H1 (cell line): ENCODE measurements around the gene PRR23E. TPM values are rescaled to one million over a fixed set of nuclear protein-coding genes. Genes with fewer than 3 reads are reported as not detected.

Experiments
- CTCF ChIA-PET: fragments of 300-600 bp; sonication (Branson Sonifier 250); formaldehyde crosslinking; loops from one replicate; lab custom pipeline; 2021; ENCODE audit not compliant: partially characterized antibody; lab: Charles Lee
- POLR2A ChIA-PET: fragments of 300-600 bp; sonication (Branson Sonifier 250); formaldehyde crosslinking; loops from one replicate; lab custom pipeline; 2021; ENCODE audit warnings: inconsistent platforms; ENCODE audit not compliant: partially characterized antibody; lab: Charles Lee
- DNase-seq, 2 experiments: peaks; one replicate each; pipeline versions ENCODE4 v3.0.0 to v3.0.0-alpha.2; 2010 to 2022; ENCODE audit warnings: low spot score in 2 of 2, low read depth in 1 of 2, mixed read lengths in 1 of 2
- FAIRE-seq: peaks from 2 replicates; lab custom pipeline; 2011; peaks lifted over from hg19 to GRCh38; lab: Jason Lieb, UNC
- H2AFZ ChIP-seq: 2 replicates; pipeline ENCODE4 v1.8.1; 2012; ENCODE audit warnings: low read length, inconsistent platforms
- H2AK5ac ChIP-seq: 2 replicates; pipeline ENCODE4 v1.6.1; 2013; ENCODE audit warnings: low read depth, low read length
- H2BK120ac ChIP-seq: replicated peaks from 2 replicates; pipeline ENCODE3; 2013; ENCODE audit warnings: low read depth, low read length, inconsistent platforms
- H2BK12ac ChIP-seq: 2 replicates; pipeline ENCODE4 v1.6.1; 2013; ENCODE audit warnings: low read depth, low read length
- H2BK15ac ChIP-seq: 2 replicates; pipeline ENCODE4 v1.6.1; 2013; ENCODE audit warnings: low read length
- H2BK20ac ChIP-seq: 2 replicates; pipeline ENCODE4 v1.6.1; 2013; ENCODE audit warnings: low read length
- H2BK5ac ChIP-seq: 2 replicates; pipeline ENCODE4 v1.6.1; 2013; ENCODE audit warnings: low read depth, low read length
- H3K14ac ChIP-seq: 2 replicates; pipeline ENCODE4 v1.6.1; 2013; ENCODE audit warnings: inconsistent platforms; ENCODE audit not compliant: insufficient read length
- H3K18ac ChIP-seq: 2 replicates; pipeline ENCODE4 v1.6.1; 2013; ENCODE audit warnings: low read length; ENCODE audit errors: extremely low read depth
- H3K23ac ChIP-seq: 2 replicates; pipeline ENCODE4 v1.6.1; 2013; ENCODE audit warnings: inconsistent platforms; ENCODE audit not compliant: insufficient read length
- H3K23me2 ChIP-seq: 2 replicates; pipeline ENCODE4 v1.6.1; 2013; ENCODE audit warnings: low read depth, low read length
- H3K27ac ChIP-seq: 2 replicates; pipeline ENCODE4 v1.6.1; 2011; ENCODE audit warnings: low read depth, low read length, inconsistent platforms
- H3K27me3 ChIP-seq, 4 experiments: replicated peaks in 1 of 4; 1 replicate in 1 of 4; 2 replicates in 3 of 4; pipeline versions ENCODE4 v1.6.1 to v1.8.1; 2011 to 2013; ENCODE audit warnings: low read length in 3 of 4, mild to moderate bottlenecking in 3 of 4, inconsistent platforms in 2 of 4, mixed read lengths in 2 of 4, moderate library complexity in 1 of 4; ENCODE audit not compliant: control insufficient read depth in 3 of 4, insufficient read depth in 3 of 4; ENCODE audit errors: extremely low read depth in 1 of 4
- H3K36me3 ChIP-seq, 4 experiments: 2 replicates each; pipeline versions ENCODE4 v1.6.1 to v1.8.1; 2011 to 2013; ENCODE audit warnings: mild to moderate bottlenecking in 4 of 4, low read length in 3 of 4, moderate library complexity in 2 of 4, control low read depth in 1 of 4, inconsistent platforms in 1 of 4; ENCODE audit not compliant: insufficient read depth in 4 of 4, control insufficient read depth in 2 of 4
- H3K4ac ChIP-seq: replicated peaks from 2 replicates; pipeline ENCODE3; 2013; ENCODE audit warnings: low read length, low read depth, mixed read lengths, inconsistent platforms; ENCODE audit not compliant: insufficient read length
- H3K4me1 ChIP-seq, 4 experiments: replicated peaks in 1 of 4; 1 replicate in 1 of 4; 2 replicates in 3 of 4; pipeline versions ENCODE4 v1.6.1 to v1.8.1; 2011 to 2013; ENCODE audit warnings: low read length in 3 of 4, inconsistent platforms in 2 of 4, mixed read lengths in 1 of 4; ENCODE audit not compliant: insufficient read depth in 4 of 4, control insufficient read depth in 3 of 4
- H3K4me2 ChIP-seq, 2 experiments: 2 replicates each; pipeline versions ENCODE4 v1.6.1 to v1.8.1; 2011 to 2013; ENCODE audit warnings: low read depth in 2 of 2, low read length in 2 of 2, control low read depth in 1 of 2, inconsistent platforms in 1 of 2, mild to moderate bottlenecking in 1 of 2; ENCODE audit not compliant: insufficient read depth in 1 of 2
- H3K4me3 ChIP-seq, 4 experiments: fragments of 200-600, 300-600 bp in 1 of 4; sonication (generic), shearing (Covaris generic), sonication (Bioruptor Twin) in 1 of 4; 2 replicates each; pipeline versions ENCODE4 v1.5.1 to v1.8.1; 2011 to 2016; ENCODE audit warnings: low read length in 4 of 4, low read depth in 3 of 4, control low read depth in 2 of 4, inconsistent platforms in 2 of 4, mild to moderate bottlenecking in 2 of 4, mixed read lengths in 1 of 4, moderate library complexity in 1 of 4; ENCODE audit not compliant: insufficient read depth in 2 of 4; ENCODE audit errors: extremely low read depth in 1 of 4
- H3K56ac ChIP-seq: replicated peaks from 2 replicates; pipeline ENCODE3; 2013; ENCODE audit warnings: low read depth, mild to moderate bottlenecking, mixed read lengths, low read length, inconsistent platforms; ENCODE audit not compliant: insufficient read length
- H3K79me1 ChIP-seq: 2 replicates; pipeline ENCODE4 v1.6.1; 2013; ENCODE audit warnings: low read depth, low read length, control low read depth
- H3K79me2 ChIP-seq, 2 experiments: 2 replicates each; pipeline versions ENCODE4 v1.6.1 to v1.8.1; 2012 to 2013; ENCODE audit warnings: low read length in 2 of 2, mild to moderate bottlenecking in 2 of 2, inconsistent platforms in 1 of 2; ENCODE audit not compliant: insufficient read depth in 2 of 2, control insufficient read depth in 1 of 2
- H3K9ac ChIP-seq, 4 experiments: replicated peaks in 1 of 4; 1 replicate in 1 of 4; 2 replicates in 3 of 4; pipeline versions ENCODE4 v1.6.1 to v1.8.1; 2011 to 2013; ENCODE audit warnings: low read depth in 3 of 4, low read length in 3 of 4, control low read depth in 2 of 4, mild to moderate bottlenecking in 2 of 4, moderate library complexity in 2 of 4, inconsistent platforms in 1 of 4; ENCODE audit errors: extremely low read depth in 1 of 4
- H3K9me3 ChIP-seq, 2 experiments: 2 replicates each; pipeline versions ENCODE4 v1.6.1 to v1.8.1; 2012 to 2013; ENCODE audit warnings: mild to moderate bottlenecking in 2 of 2, moderate library complexity in 2 of 2, control low read depth in 1 of 2, inconsistent platforms in 1 of 2, low read depth in 1 of 2, low read length in 1 of 2, mixed read lengths in 1 of 2; ENCODE audit not compliant: insufficient read depth in 2 of 2
- H4K20me1 ChIP-seq, 2 experiments: replicated peaks in 1 of 2; 2 replicates each; pipeline versions ENCODE3 to v1.8.1; 2011 to 2013; ENCODE audit warnings: inconsistent platforms in 2 of 2, low read length in 2 of 2, mild to moderate bottlenecking in 1 of 2; ENCODE audit not compliant: insufficient read depth in 2 of 2, control insufficient read depth in 1 of 2
- H4K5ac ChIP-seq: 2 replicates; pipeline ENCODE4 v1.6.1; 2013; ENCODE audit warnings: low read length, low read depth, mixed read lengths, inconsistent platforms; ENCODE audit not compliant: insufficient read length
- H4K8ac ChIP-seq: 2 replicates; pipeline ENCODE4 v1.8.0; 2013; ENCODE audit warnings: mild to moderate bottlenecking, moderate library complexity, low read length, inconsistent platforms; ENCODE audit not compliant: insufficient read depth; ENCODE audit errors: extremely low read depth
- H4K91ac ChIP-seq: replicated peaks from 2 replicates; pipeline ENCODE3; 2013; ENCODE audit warnings: low read length, mixed read lengths, inconsistent platforms; ENCODE audit not compliant: insufficient read length
- FOSL1 ChIP-seq: IDR thresholded peaks from 2 replicates; pipeline ENCODE4 v1.6.1; 2011; ENCODE audit warnings: mild to moderate bottlenecking, low read depth, low read length, moderate library complexity; ENCODE audit not compliant: insufficient read depth
- KDM1A ChIP-seq: fragments of 200-600, 300-600 bp; sonication (generic); IDR thresholded peaks from 2 replicates; pipeline ENCODE4 v1.7.1; 2016; ENCODE audit warnings: mild to moderate bottlenecking, low read length, borderline replicate concordance
- WGBS, 2 experiments: shearing (Covaris generic) in 1 of 2; methylation state at CpG; one replicate each; pipeline versions ENCODE4 v1.1.6 to v1.1.7; 2013 to 2015; ENCODE audit warnings: low lambda C conversion rate in 2 of 2, mixed read lengths in 2 of 2, inconsistent platforms in 1 of 2, low coverage in 1 of 2, missing lambda C conversion rate in 1 of 2; ENCODE audit not compliant: insufficient replicate concordance in 2 of 2, insufficient coverage in 1 of 2, insufficient read length in 1 of 2; ENCODE audit errors: extremely low coverage in 1 of 2, missing lambda C conversion rate in 1 of 2; 5-methylcytosine and 5-hydroxymethylcytosine counted together
- polyA plus RNA-seq, 7 experiments: library from polyadenylated mRNA; depleted of rRNA in 3 of 7; stranded (reverse) in 5 of 7; unstranded in 2 of 7; fragments of >200 nt in 5 of 7; fragments of 200-250 nt in 2 of 7; gene quantifications; 1 replicate in 5 of 7; 2 replicates in 1 of 7; 4 replicates in 1 of 7; pipeline versions ENCODE4 v1.2.1 to v1.2.3, GENCODE V29; 2011 to 2013; ENCODE audit warnings: missing spikeins in 2 of 7, mixed read lengths in 2 of 7
- total RNA-seq: library from RNA; stranded (reverse); fragmentation: NEBNext Ultra II Directional; extraction: Animal tissue kit (Norgen Biotek cat#: 25700); gene quantifications from 2 replicates; pipeline ENCODE4 v1.2.1, GENCODE V29; 2021

Gene PRR23E
- total and polyA plus RNA-seq, 2 of the 8 experiments (the other 6 are each of a cell fraction or from before 2014, with no cell fraction given): not detected

- Histone ChIP-seq H4K20me1 (no peaks in the 10 kb centered on the region), H4K5ac (no peak overlapping the region), H3K56ac (no peak overlapping the region), H3K79me2 (no peaks in the 10 kb centered on the region), H3K79me1 (no peaks in the 10 kb centered on the region), H4K8ac (no peak overlapping the region), H4K91ac (no peak overlapping the region), H3K23ac (no peak overlapping the region), H2BK20ac (no peak overlapping the region), H3K9me3 (peaks cover 3 to 17% of the 10 kb centered on the region in 2 experiments; a peak in 2 of 4 replicates), H3K27ac (no peak overlapping the region), H2BK12ac (no peak overlapping the region), H2BK5ac (no peak overlapping the region), H3K27me3 (no peaks in the 10 kb centered on the region), H3K4me3 (no peak overlapping the region), H2AFZ (no peak overlapping the region), H3K9ac (no peak overlapping the region), H2BK120ac (no peak overlapping the region), H3K23me2 (no peaks in the 10 kb centered on the region), H3K4me1 (peaks cover 0 to 4% (median 0%) of the 10 kb centered on the region in 4 experiments; a peak in 1 of 7 replicates), H3K4ac (no peak overlapping the region), H3K36me3 (no peaks in the 10 kb centered on the region), H2BK15ac (no peak overlapping the region), H3K18ac (no peak overlapping the region), H3K14ac (no peak overlapping the region), H3K4me2 (0 out of 4 replicates have a peak overlapping the region, but pooled peaks of 1 of the 2 experiments have one; percentile 1), H2AK5ac (no peak overlapping the region)
- 96% methylated on average over 3 of the region's 3 CpGs; no CpG with 5 or more reads in 1 of the 2 experiments for WGBS, 2 experiments
- TF ChIP-seq KDM1A (0 out of 2 replicates have a peak, but pooled peaks have one; percentile 22), FOSL1 (no peak)
- CTCF ChIA-PET: interaction anchor here (0.9 to 1.3 kb wide), 4 partner anchors 12 to 247 kb away, joined by 3 to 6 read pairs (median 3); no protein-coding TSS in a partner anchor
- POLR2A ChIA-PET: no interaction called here
- DNase-seq (no peak), FAIRE-seq (no peak)
These were observed 33.5 kb downstream of the PRR23E start for GRCh38 chr3:127226457-127226856.
